AG04450 (cell line): ENCODE measurements around the gene RASAL3. TPM values are rescaled to one million over a fixed set of nuclear protein-coding genes. Genes with fewer than 3 reads are reported as not detected.
"Not testable (repeated sequence)": the region's sequence is repeated elsewhere in the genome, so short reads cannot be mapped to it uniquely, and the experiment has no call there.

ENCODE experiments used
- CTCF ChIA-PET: fragments of 300-600, 350-600 bp; formaldehyde crosslinking; extraction: SDS; loops from one replicate; lab custom pipeline; 2022; ENCODE audit warnings: antibody characterized with exemption, inconsistent platforms; lab: Charles Lee
- POLR2A ChIA-PET: fragments of 350-600 bp; formaldehyde crosslinking; extraction: SDS; loops from one replicate; lab custom pipeline; 2021; ENCODE audit warnings: antibody characterized with exemption, inconsistent platforms; lab: Yijun Ruan, JAX
- DNase-seq: peaks from one replicate; pipeline ENCODE4 v3.0.0-alpha.2; 2011; ENCODE audit warnings: low read depth, low spot score
- H3K27ac ChIP-seq: one replicate; pipeline ENCODE4 v1.5.1; 2012; ENCODE audit warnings: low read depth, low read length, control low read depth
- H3K27me3 ChIP-seq: one replicate; pipeline ENCODE4 v1.6.0; 2012; ENCODE audit warnings: low read length; ENCODE audit not compliant: control insufficient read depth, insufficient read depth
- H3K4me3 ChIP-seq: 2 replicates; pipeline ENCODE4 v1.5.1; 2011; ENCODE audit warnings: mild to moderate bottlenecking, low read depth, low read length, control low read depth
- H3K9me3 ChIP-seq: 2 replicates; pipeline ENCODE4 v1.5.1; 2012; ENCODE audit warnings: low read length; ENCODE audit not compliant: control insufficient read depth, insufficient read depth
- polyA plus RNA-seq: library from polyadenylated mRNA; depleted of rRNA; stranded (reverse); fragments of >200 nt; gene quantifications from 2 replicates; pipeline ENCODE4 v1.2.3, GENCODE V29; 2011
- TF ChIP-seq, protein P1 (sequence below): IDR thresholded peaks from 2 replicates; pipeline ENCODE4 v1.5.1; 2011; ENCODE audit warnings: low read depth, low read length, control low read depth, inconsistent platforms

The RASAL3 gene
- polyA plus RNA-seq, 1 experiment = 0.21 TPM

DNA sequence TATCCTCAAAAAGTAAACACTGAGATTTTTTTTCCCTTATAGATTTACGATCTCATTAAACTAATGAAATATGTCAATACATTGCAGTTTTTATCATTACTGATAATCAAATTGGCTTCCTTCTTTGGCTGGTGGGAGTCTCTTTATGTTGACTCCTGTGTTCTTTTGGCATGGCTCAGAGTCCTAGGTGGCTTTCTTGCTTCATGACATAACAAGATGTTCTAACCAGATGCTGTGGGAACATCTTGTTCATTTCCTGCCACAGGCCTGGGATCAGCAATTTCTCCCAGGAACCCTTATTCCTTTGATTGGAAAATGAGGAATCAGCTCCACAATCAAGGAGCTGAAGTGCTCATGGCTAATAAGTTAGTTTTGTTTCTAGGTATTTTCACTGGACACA is 30.8 kb upstream of the RASAL3 start:
- Histone ChIP-seq H3K27me3 (no peaks in the 10 kb centered on the region), H3K4me3 (no peak overlapping the region), H3K9me3 (no peaks in the 10 kb centered on the region), H3K27ac (no peak overlapping the region)
- CTCF ChIA-PET = no interaction called here
- TF ChIP-seq, protein P1, sequence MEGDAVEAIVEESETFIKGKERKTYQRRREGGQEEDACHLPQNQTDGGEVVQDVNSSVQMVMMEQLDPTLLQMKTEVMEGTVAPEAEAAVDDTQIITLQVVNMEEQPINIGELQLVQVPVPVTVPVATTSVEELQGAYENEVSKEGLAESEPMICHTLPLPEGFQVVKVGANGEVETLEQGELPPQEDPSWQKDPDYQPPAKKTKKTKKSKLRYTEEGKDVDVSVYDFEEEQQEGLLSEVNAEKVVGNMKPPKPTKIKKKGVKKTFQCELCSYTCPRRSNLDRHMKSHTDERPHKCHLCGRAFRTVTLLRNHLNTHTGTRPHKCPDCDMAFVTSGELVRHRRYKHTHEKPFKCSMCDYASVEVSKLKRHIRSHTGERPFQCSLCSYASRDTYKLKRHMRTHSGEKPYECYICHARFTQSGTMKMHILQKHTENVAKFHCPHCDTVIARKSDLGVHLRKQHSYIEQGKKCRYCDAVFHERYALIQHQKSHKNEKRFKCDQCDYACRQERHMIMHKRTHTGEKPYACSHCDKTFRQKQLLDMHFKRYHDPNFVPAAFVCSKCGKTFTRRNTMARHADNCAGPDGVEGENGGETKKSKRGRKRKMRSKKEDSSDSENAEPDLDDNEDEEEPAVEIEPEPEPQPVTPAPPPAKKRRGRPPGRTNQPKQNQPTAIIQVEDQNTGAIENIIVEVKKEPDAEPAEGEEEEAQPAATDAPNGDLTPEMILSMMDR = no peak
- DNase-seq = no peak
- POLR2A ChIA-PET = no interaction called here

DNA sequence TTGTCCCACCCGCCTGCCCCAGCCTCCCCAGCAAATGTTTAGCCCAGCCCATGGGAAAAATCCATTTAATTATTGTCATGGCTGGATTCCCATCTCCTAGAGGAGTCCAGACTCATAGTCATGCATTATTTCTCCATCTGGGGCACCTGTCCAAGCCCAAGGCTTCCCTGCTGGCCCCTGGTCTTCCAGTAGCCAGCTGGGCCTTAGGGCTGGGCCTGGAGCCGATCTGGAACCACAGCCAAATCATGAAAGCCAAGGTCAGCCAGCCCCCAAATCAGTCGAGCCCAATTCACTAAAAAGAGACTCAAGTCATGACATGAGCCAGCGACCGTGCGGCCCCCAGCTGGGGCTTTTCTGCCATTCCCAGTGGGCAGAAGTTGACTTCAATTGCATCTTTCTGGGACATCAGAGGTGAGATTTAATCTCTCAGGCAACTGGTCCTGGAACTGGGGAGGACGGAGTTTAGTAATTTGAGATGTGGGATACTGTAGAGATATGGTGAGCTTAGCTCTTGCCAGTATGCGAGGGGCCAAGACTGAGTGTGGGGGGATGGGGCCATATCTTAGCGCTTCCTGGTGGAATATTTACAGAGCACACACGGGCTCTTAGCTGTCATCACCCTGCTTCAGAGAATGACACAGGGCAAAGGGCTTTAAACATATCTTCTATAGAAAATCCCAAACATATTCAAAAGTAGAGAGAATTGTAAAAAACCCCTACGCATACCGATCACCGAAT is 24.3 kb upstream of the RASAL3 start:
- TF ChIP-seq, protein P1 = no peak
- POLR2A ChIA-PET = no interaction called here
- Histone ChIP-seq H3K27me3 (no peaks in the 10 kb centered on the region), H3K4me3 (no peak overlapping the region), H3K9me3 (no peaks in the 10 kb centered on the region; the same call in 1 of the 2 replicates), H3K27ac (no peak overlapping the region)
- CTCF ChIA-PET = no interaction called here
- no peak for DNase-seq

DNA sequence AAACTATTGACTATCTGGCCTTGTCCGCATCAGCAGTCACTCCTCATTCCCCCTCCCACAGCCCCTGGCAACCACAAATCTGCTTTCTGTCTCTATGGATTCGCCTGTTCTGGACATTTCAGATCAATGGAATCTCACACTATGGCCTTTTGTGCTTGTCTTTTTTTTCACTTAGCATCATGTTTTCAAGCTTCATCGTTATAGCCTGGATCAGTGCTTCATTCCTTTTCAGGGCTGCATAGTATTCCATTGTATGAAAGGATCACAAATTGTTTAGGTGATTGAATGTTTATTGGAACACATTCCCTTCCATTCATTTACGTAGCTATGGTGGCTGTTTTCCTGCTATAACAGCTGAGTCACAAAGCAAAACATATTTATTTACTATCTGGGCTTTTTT is 22.7 kb upstream of the RASAL3 start:
- TF ChIP-seq, protein P1 = no peak
- ChIA-PET POLR2A (no interaction called here), CTCF (no interaction called here)
- no peak overlapping the region for H3K4me3 ChIP-seq
- H3K27me3 ChIP-seq = no peaks in the 10 kb centered on the region
- DNase-seq = no peak
- H3K9me3 ChIP-seq = no peaks in the 10 kb centered on the region; the same call in 1 of the 2 replicates
- no peak overlapping the region for H3K27ac ChIP-seq

DNA sequence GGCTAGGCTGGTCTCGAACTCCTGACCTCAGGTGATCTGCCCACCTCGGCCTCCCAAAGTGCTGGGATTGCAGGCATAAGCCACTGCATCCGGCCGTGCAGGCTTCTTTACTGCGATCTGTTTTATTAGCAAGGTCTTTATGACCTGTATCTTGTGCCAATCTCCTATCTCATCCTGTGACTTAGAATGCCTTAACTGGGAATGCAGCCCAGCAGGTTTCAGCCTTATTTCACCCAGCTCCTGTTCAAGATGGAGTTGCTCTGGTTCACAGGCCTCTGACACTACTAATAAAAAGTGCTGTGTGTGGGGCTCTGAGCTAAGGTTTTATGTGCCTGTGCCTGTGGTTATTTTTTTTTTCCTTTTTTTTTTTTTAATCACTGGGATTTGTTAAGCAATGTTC is 21.4 kb upstream of the RASAL3 start:
- H3K27me3 ChIP-seq = not testable (repeated sequence)
- POLR2A ChIA-PET = interaction anchor here (0.6 kb wide), 1 partner anchor 12 kb away, joined by 10 read pairs; no protein-coding TSS in a partner anchor

DNA sequence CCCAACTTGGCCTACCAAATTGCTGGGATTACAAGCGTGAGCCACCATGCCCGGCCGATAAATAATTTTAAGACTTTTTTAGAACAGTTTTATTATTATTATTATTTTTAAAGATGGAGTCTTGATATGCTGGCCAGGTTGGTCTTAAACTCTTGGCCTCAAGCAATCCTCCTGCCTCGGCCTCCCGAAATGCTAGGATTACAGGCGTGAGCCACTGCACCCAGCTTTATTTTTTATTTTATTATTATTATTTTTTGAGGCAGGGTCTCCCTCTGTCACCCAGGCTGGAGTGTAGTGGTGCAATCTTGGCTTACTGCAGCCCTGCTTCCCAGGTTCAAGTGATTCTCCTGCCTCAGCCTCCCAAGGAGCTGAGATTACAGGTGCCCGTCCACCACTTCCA is 16.7 kb upstream of the RASAL3 start:
- DNase-seq, H3K9me3 ChIP-seq, H3K4me3 ChIP-seq, H3K27ac ChIP-seq, H3K27me3 ChIP-seq, POLR2A ChIA-PET: not testable (repeated sequence)
- CTCF ChIA-PET = interaction anchor here (0.6 kb wide), 1 partner anchor 389 kb away, joined by 3 read pairs; no protein-coding TSS in a partner anchor

More for the DNA sequence above, 21.4 kb upstream of the RASAL3 start:
- H3K4me3 ChIP-seq, H3K27ac ChIP-seq, H3K9me3 ChIP-seq, CTCF ChIA-PET, DNase-seq: not testable (repeated sequence)
